HG02973 (cell line): ENCODE results near the gene EGR1.
"Not testable (repeated sequence)": the region's sequence is repeated elsewhere in the genome, so short reads cannot be mapped to it uniquely, and the experiment has no call there.

Experiments used
- ATAC-seq: cut with Tn5 transposase; IDR thresholded peaks from one replicate; pipeline ENCODE4 v1.9.1; 2021; ENCODE audit warnings: moderate library complexity; ENCODE audit not compliant: unreplicated experiment

The EGR1 gene

DNA sequence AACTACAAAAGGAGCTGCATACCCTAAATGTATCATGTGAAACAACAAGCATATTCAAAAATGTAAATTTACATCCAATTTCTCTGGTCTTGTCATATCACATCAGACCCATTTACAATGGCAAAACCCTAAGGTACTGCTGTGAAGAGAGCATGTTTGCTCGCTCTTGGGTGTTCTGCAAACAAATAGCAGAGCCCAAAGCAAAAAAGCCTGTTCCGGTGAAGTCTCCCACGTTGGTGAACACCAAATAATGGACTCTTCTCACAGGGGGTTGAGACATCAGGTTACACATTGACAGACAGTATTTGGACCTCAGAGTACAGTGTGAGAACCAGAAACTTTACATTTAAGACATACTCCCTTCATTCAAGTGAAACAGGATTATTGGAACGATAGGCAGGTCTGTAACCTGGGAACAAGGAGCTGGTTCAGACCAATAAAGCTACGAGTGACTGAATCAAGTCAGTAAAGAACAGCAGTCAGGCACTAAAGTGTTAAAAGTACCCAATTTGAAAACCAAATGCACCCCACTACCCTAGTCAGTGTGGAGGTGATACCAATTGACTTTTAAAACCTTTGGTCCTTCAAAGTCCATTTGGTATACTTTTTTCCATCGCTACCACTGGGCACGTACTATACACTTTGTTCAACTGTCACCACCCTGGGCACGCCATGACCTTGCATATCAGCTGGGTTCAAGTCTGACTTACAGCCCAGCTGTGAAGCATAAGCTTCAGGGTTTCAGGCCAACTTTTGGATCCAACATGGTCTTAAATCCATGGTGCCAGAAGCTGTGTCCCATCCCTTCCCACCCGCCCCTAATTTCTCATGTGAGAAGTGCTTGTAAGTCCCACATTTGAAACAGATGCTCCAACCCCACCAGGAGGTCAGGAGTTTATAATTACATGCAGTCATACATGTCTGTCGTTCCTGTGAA is 41.4 kb downstream of the EGR1 start:
- no peak for ATAC-seq

DNA sequence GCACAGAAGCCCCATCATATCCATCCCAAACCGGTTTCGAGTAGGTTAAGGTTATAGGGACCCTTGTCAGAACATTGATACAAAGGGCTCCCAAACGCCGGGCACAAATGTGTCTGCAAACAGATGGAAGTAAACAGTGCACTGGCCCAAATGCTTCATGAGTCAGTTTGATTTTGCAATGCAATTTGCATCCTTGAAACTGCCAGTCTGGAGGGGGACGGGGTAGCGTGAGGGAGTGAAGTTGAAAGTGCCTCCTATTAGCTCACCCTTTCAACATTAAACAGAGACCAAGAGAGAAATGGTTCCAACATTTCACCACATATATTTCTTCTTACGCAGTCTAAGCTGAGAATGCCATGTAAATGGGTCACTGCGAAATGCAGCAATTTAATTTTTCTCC is 42.2 kb downstream of the EGR1 start:
- not testable (repeated sequence) for ATAC-seq

DNA sequence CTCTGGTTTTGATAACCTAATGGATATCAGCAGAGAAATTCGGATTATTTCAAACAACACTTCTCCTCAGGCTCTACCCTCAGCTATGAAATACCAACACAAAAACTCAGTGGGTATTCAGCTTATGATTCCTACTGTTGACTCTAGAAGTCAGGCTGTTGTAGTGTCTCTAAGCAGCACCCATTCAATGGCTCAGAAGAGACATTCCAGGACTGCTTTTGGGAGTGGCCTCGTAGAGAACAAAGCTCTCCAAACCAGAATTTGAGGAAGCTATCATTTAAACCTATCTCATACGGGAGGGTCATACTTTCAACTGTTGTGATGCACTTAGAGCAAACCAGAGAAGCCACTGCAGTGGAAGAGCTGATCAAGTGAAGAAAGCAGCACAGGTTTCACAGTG is 43.7 kb downstream of the EGR1 start:
- ATAC-seq, result no peak

DNA sequence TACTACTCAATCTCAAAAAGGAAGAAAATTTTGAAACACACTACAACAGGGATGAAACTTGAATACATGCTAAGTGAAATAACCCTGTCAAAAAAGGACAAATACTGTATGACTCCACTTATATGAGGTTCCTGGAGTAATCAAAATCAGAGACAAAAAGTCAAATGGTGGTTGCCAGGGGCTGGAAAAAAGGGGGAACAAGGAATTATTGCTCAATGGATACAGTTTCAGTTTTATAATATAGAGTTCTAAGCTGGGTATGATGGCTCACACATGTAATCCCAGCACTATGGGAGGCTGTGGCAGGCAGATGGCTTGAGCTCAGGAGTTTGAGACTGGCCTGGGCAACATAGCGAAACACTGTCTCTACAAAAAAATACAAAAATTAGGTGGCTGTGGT is 48.7 kb downstream of the EGR1 start:
- no peak for ATAC-seq

DNA sequence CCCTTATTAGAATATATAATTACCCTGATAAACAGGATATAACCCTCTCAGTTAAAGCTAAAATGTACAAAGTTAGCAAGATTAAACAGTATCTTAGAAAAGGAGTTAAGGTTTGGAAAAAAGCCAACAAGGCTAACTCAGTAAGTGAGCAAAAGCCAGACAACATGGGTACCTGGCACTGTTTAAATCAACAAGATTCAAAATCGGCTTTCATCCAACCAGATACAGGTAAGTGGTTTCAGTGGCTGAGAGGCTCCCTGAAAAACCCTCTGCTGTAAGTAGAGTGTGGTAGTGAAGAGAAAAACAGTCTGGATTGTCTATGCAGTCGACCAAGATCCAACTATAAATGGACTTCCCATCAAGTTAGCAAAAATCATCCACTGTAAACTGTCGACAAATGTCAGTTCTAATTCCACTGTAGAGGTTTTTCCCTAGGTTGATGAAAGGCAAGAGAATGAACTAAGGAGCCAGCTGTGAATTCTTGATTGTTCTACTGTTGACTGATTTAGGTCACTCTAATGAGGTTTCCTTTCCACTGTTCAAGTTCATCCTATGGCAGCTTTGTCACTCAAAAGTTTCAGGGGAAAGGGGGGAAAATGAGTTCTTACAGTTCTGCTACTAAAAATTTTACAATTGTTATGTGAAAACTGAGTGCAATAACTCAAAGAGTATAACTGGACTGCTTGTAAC is 50.4 kb downstream of the EGR1 start:
- no peak for ATAC-seq

DNA sequence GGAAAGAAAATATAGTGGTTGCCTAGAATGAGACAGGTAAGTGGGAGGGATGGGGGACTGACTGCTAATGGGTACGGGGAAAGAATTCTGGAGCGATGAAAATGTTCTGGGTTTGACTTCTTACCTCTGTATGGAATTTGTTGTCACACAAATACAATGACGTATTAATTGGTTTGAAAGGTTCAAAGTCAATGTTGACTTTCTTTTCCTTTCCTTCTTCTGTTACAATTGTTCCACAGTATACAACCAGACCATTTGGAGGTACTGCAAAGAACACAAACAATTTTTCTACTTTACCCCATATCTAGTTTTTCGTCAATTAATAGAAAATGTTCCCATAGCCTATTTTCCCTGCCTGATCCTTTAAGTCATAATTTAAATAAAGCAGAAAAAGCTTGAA is 52.2 kb downstream of the EGR1 start:
- ATAC-seq, result no peak
